Transverse colon (tissue), 3 donors: Measurements from ENCODE around the gene GLTPD2.

ENCODE experiments used
- CTCF ChIP-seq, 5 experiments: fragments of 200-600 bp in 3 of 5; fragments of 450-650 bp in 2 of 5; sonication (generic) in 3 of 5; IDR thresholded peaks; 1 replicate in 2 of 5; 2 replicates in 3 of 5; pipeline ENCODE4 v1.5.1; 2016 to 2017; ENCODE audit warnings: antibody characterized with exemption in 5 of 5, inconsistent platforms in 3 of 5, mild to moderate bottlenecking in 2 of 5, moderate library complexity in 1 of 5
- EP300 ChIP-seq: sonication (generic); formaldehyde crosslinking; IDR thresholded peaks from one replicate; pipeline ENCODE4 v1.6.1; 2017; ENCODE audit warnings: antibody characterized with exemption, low read depth
- POLR2A ChIP-seq: fragments of 450-650 bp; IDR thresholded peaks from one replicate; pipeline ENCODE4 v1.6.1; 2016; ENCODE audit warnings: antibody characterized with exemption, mild to moderate bottlenecking, moderate library complexity

DNA sequence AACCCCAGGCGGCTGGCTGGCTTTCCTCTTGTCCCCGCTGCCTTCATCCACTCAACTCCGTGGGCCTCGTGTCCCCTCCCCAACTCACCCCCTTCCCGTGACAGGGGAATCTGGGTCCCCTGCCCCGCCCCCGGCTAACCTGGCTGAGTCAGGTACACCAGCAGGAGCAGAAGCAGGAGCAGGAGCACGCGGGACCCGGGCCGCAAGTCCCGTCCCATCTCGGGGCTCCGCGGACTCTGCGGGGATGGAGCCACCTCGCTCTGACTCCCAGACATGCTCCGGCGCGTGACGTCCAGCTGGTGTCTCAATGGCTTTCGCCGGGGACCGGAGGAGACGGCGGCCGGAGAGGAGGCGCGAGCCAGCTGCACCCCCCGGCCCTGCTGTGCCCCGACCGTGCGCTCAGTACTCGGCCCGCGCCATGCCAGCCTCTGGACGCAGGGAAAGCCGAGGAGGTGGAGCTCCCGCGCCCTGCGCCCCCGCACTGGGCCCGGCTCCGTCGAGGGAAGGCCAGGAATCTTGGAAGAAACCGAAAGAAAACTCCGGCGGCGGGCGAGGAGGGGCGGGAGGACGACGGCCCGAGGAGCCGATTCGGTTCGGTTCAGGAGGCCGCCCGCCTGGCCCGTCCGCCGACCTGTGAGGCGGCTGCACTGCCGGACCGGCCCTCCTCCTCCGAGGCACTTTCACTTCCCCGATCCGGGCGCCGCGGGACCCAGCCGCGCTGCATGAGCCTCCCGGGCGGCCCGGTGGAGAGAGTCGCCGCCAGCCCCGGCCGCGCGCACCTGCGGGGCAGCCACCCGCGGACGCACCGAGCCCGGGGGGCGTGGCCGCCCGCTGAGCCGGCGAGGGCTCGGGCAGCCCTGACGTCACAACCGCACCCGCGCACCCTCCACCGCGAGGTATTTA is 49.4 kb upstream of the GLTPD2 start, which contains the start of the genes CXCL16 and ZMYND15:
- TF ChIP-seq EP300 (no peak), POLR2A (peak; percentile 53), CTCF (IDR thresholded peaks at IDR 0.05) (peak in 1 of 5 experiments; percentile 10)
